Measurements from ENCODE around the gene CCM2L.

The CCM2L gene

GRCh38 chr20:32010101-32010500, at the start of gene CCM2L:
Gene CCM2L, plus strand, starts transcription at chr20:32010438. Its CDS starts 17 bp downstream, at chr20:32010455.
- Histone ChIP-seq H3K4me2 (ENCODE audit: low read depth, low read length, poor library complexity, severe bottlenecking) (no peak within 1 kb of the TSS), H3K79me2 (ENCODE audit: insufficient read depth, low read length) (no peaks in the 10 kb centered on the region), H4K20me1 (ENCODE audit: low read depth, low read length) (no peaks in the 10 kb centered on the region), H3K27ac (ENCODE audit: low read depth, low read length) (no peak within 1 kb of the TSS), H3K36me3 (ENCODE audit: low read length) (no peaks in the 10 kb centered on the region), H3K27me3 (ENCODE audit: low read length) (no peaks in the 10 kb centered on the region), H3K9ac (ENCODE audit: low read length) (no peak within 1 kb of the TSS), H2AFZ (ENCODE audit: low read depth, low read length, severe bottlenecking) (no peak within 1 kb of the TSS), H3K9me3 (ENCODE audit: insufficient read depth, low read length) (no peaks in the 10 kb centered on the region), H3K9me2 (replicated peaks; ENCODE audit: insufficient read depth, low read length) (no peaks in the 10 kb centered on the region), H3F3A (ENCODE audit: insufficient read depth) (no peaks in the 10 kb centered on the region), H3K4me3 (ENCODE audit: insufficient read depth, low read length, poor library complexity, severe bottlenecking) (no peak within 1 kb of the TSS)
- TF ChIP-seq EZH2phosphoT487 (conservative IDR thresholded peaks at IDR 0.05; ENCODE audit: low read length) (no peak), CTCF (IDR thresholded peaks at IDR 0.05; ENCODE audit: insufficient read depth, low read length, poor library complexity, severe bottlenecking) (no peak)

- Histone ChIP-seq H2AFZ (ENCODE audit: low read depth, low read length, severe bottlenecking) (no peak overlapping the region), H3K9me2 (replicated peaks; ENCODE audit: insufficient read depth, low read length) (no peaks in the 10 kb centered on the region), H3K4me3 (ENCODE audit: insufficient read depth, low read length, poor library complexity, severe bottlenecking) (no peak overlapping the region), H3K4me2 (ENCODE audit: low read depth, low read length, poor library complexity, severe bottlenecking) (no peak overlapping the region), H3K9me3 (ENCODE audit: insufficient read depth, low read length) (no peaks in the 10 kb centered on the region), H3K27ac (ENCODE audit: low read depth, low read length) (no peak overlapping the region), H3F3A (ENCODE audit: insufficient read depth) (no peaks in the 10 kb centered on the region), H3K36me3 (ENCODE audit: low read length) (no peaks in the 10 kb centered on the region), H3K27me3 (ENCODE audit: low read length) (no peaks in the 10 kb centered on the region), H3K79me2 (ENCODE audit: insufficient read depth, low read length) (no peaks in the 10 kb centered on the region), H3K9ac (ENCODE audit: low read length) (no peak overlapping the region), H4K20me1 (ENCODE audit: low read depth, low read length) (no peaks in the 10 kb centered on the region)
- TF ChIP-seq CTCF (IDR thresholded peaks at IDR 0.05; ENCODE audit: insufficient read depth, low read length, poor library complexity, severe bottlenecking) (no peak), EZH2phosphoT487 (conservative IDR thresholded peaks at IDR 0.05; ENCODE audit: low read length) (no peak)
Observed at GRCh38 chr20:31962761-31963160, 47.5 kb upstream of the CCM2L start.

- no peak for TF ChIP-seq CTCF (IDR thresholded peaks at IDR 0.05; ENCODE audit: insufficient read depth, low read length, poor library complexity, severe bottlenecking)
- no peak for TF ChIP-seq EZH2phosphoT487 (conservative IDR thresholded peaks at IDR 0.05; ENCODE audit: low read length)
- Histone ChIP-seq H3K9me2 (replicated peaks; ENCODE audit: insufficient read depth, low read length) (no peaks in the 10 kb centered on the region), H3K4me2 (ENCODE audit: low read depth, low read length, poor library complexity, severe bottlenecking) (no peak overlapping the region), H3K36me3 (ENCODE audit: low read length) (no peaks in the 10 kb centered on the region), H3K9me3 (ENCODE audit: insufficient read depth, low read length) (no peaks in the 10 kb centered on the region), H3K4me3 (ENCODE audit: insufficient read depth, low read length, poor library complexity, severe bottlenecking) (no peak overlapping the region), H2AFZ (ENCODE audit: low read depth, low read length, severe bottlenecking) (no peak overlapping the region), H4K20me1 (ENCODE audit: low read depth, low read length) (no peaks in the 10 kb centered on the region), H3K27me3 (ENCODE audit: low read length) (no peaks in the 10 kb centered on the region), H3K9ac (ENCODE audit: low read length) (no peak overlapping the region), H3F3A (ENCODE audit: insufficient read depth) (no peaks in the 10 kb centered on the region), H3K79me2 (ENCODE audit: insufficient read depth, low read length) (no peaks in the 10 kb centered on the region), H3K27ac (ENCODE audit: low read depth, low read length) (no peak overlapping the region)
Observed at GRCh38 chr20:31963889-31964288, 46.3 kb upstream of the CCM2L start.
